GM12878 (cell line): ENCODE results near the gene TNFAIP8L1. TPM values are rescaled to one million over a fixed set of nuclear protein-coding genes. Genes with fewer than 3 reads are reported as not detected.

Experiments used
- ATAC-seq: fragments of 200-7000 bp; cut with Tn5 transposase; 3 replicates; pipeline ENCODE4 v1.9.1; 2020; ENCODE audit warnings: mild to moderate bottlenecking, moderate library complexity
- BruUV-seq: library from RNA; stranded (reverse); fragments of 400-500 nt; replicated peaks from 2 replicates; lab custom pipeline; 2021; lab: Mats Ljungman, UMichigan
- CTCF ChIA-PET: fragments of 300-600 bp; sonication (Branson Sonifier 250); formaldehyde crosslinking; extraction: SDS; loops from one replicate; lab custom pipeline; 2021; ENCODE audit warnings: inconsistent platforms; lab: Yijun Ruan, JAX
- POLR2A ChIA-PET: fragments of 350-600 bp; formaldehyde crosslinking; extraction: SDS; loops from one replicate; lab custom pipeline; 2021; ENCODE audit warnings: inconsistent platforms; lab: Charles Lee
- RAD21 ChIA-PET: fragments of 300-600 bp; sonication (Branson Sonifier 250); formaldehyde crosslinking; loops from one replicate; lab custom pipeline; 2023; ENCODE audit warnings: antibody characterized with exemption; ENCODE audit not compliant: unreplicated experiment; lab: Charles Lee
- SMC1A ChIA-PET: fragments of 300-600 bp; sonication (Branson Sonifier 250); formaldehyde crosslinking; loops from one replicate; lab custom pipeline; 2023; ENCODE audit not compliant: unreplicated experiment, uncharacterized antibody; lab: Charles Lee
- DNase-seq: peaks from one replicate; pipeline ENCODE4 v3.0.0-alpha.2; 2011; ENCODE audit warnings: low read depth, low spot score
- FAIRE-seq: peaks from 3 replicates; lab custom pipeline; 2011; peaks lifted over from hg19 to GRCh38; lab: Jason Lieb, UNC
- H2AFZ ChIP-seq: 2 replicates; pipeline ENCODE4 v1.6.0; 2011; ENCODE audit warnings: low read depth, low read length, control low read depth; ENCODE audit not compliant: control insufficient read depth
- H3K27ac ChIP-seq: 2 replicates; pipeline ENCODE4 v1.5.1; 2011; ENCODE audit warnings: control low read depth; ENCODE audit not compliant: control insufficient read depth, insufficient read depth
- H3K27me3 ChIP-seq, 2 experiments: replicated peaks in 1 of 2; 2 replicates each; pipeline versions ENCODE4 v1.6.0 to v1.6.1; 2011; ENCODE audit warnings: low read length in 1 of 2; ENCODE audit not compliant: control insufficient read depth in 2 of 2, insufficient read depth in 2 of 2
- H3K36me3 ChIP-seq, 2 experiments: 2 replicates each; pipeline ENCODE4 v1.5.1; 2011; ENCODE audit warnings: low read length in 1 of 2; ENCODE audit not compliant: control insufficient read depth in 2 of 2, insufficient read depth in 2 of 2
- H3K4me1 ChIP-seq: 2 replicates; pipeline ENCODE4 v1.6.1; 2011; ENCODE audit warnings: mild to moderate bottlenecking, low read length, moderate library complexity, mixed read lengths; ENCODE audit not compliant: control insufficient read depth, insufficient read depth
- H3K4me2 ChIP-seq: 2 replicates; pipeline ENCODE4 v1.6.0; 2011; ENCODE audit warnings: control low read depth; ENCODE audit not compliant: control insufficient read depth, insufficient read depth
- H3K4me3 ChIP-seq: fragments of 200-600 bp; sonication (generic); 2 replicates; pipeline ENCODE4 v1.5.1; 2016
- H3K79me2 ChIP-seq: 2 replicates; pipeline ENCODE4 v1.6.0; 2011; ENCODE audit warnings: low read length; ENCODE audit not compliant: control insufficient read depth, insufficient read depth
- H3K9ac ChIP-seq: 2 replicates; pipeline ENCODE4 v1.8.0; 2011; ENCODE audit warnings: low read length, control low read depth, mixed read lengths; ENCODE audit not compliant: control insufficient read depth, insufficient read depth
- H3K9me3 ChIP-seq: replicated peaks from 3 replicates; pipeline ENCODE4 v1.5.1; 2011; ENCODE audit warnings: mild to moderate bottlenecking, low read length; ENCODE audit not compliant: control insufficient read depth, insufficient read depth
- H4K20me1 ChIP-seq: 2 replicates; pipeline ENCODE4 v1.6.0; 2011; ENCODE audit not compliant: control insufficient read depth, insufficient read depth
- CBX5 ChIP-seq: sonication (generic); IDR thresholded peaks from 2 replicates; pipeline ENCODE4 v1.6.1; 2016; ENCODE audit warnings: low read depth, moderate library complexity, mild to moderate bottlenecking, inconsistent platforms
- CHD4 ChIP-seq: fragments of 200-600 bp; sonication (generic); IDR thresholded peaks from 2 replicates; pipeline ENCODE4 v1.6.1; 2016; ENCODE audit warnings: mild to moderate bottlenecking
- MEF2A ChIP-seq: IDR thresholded peaks from 2 replicates; pipeline ENCODE4 v1.6.1; 2011; ENCODE audit warnings: low read depth, mild to moderate bottlenecking, low read length, moderate library complexity; ENCODE audit not compliant: insufficient read depth
- MTA2 ChIP-seq: fragments of 450-650 bp; IDR thresholded peaks from 2 replicates; pipeline ENCODE4 v1.6.1; 2016; ENCODE audit warnings: low read depth, mild to moderate bottlenecking, moderate library complexity
- TARDBP ChIP-seq: IDR thresholded peaks from 2 replicates; pipeline ENCODE4 v1.6.1; 2016; ENCODE audit warnings: borderline replicate concordance
- WGBS: methylation state at CpG from one replicate; pipeline ENCODE4 v1.1.6; 2016; ENCODE audit warnings: low lambda C conversion rate; ENCODE audit not compliant: insufficient replicate concordance, insufficient coverage; ENCODE audit errors: missing lambda C conversion rate; 5-methylcytosine and 5-hydroxymethylcytosine counted together
- in situ Hi-C: fragments of 300-500 bp; cut with MboI; formaldehyde crosslinking; loops from 9 replicates; pipeline ENCODE4 v1.14.3; 2018; ENCODE audit warnings: mixed read lengths
- intact Hi-C: fragments of 100-400 bp; cut with micrococcal nuclease; formaldehyde crosslinking; loops from one replicate; pipeline ENCODE4 v1.14.2; 2022; ENCODE audit not compliant: unreplicated experiment
- polyA plus RNA-seq, 11 experiments: library from polyadenylated mRNA; depleted of rRNA in 4 of 11; unstranded in 6 of 11; stranded (reverse) in 5 of 11; fragments of >200 nt; fragmentation: Nextera tagmentation in 4 of 11; fragmentation: Illumina TruSeq in 1 of 11; extraction: Ambion mirVana in 4 of 11; extraction: Trizol in 1 of 11; gene quantifications; 1 replicate in 1 of 11; 2 replicates in 10 of 11; pipeline versions ENCODE4 v1.2.1 to v1.2.3, GENCODE V29; 2011 to 2016; ENCODE audit warnings: inconsistent platforms in 2 of 11, missing spikeins in 2 of 11, low read depth in 1 of 11
- total RNA-seq, 4 experiments: library from RNA; depleted of rRNA in 3 of 4; stranded (reverse); fragments of >200 nt in 3 of 4; fragmentation: Illumina TruSeq in 1 of 4; extraction: Trizol in 1 of 4; gene quantifications; 2 replicates each; pipeline versions ENCODE4 v1.2.1 to v1.2.3, GENCODE V29; 2013 to 2021

Gene TNFAIP8L1
- total and polyA plus RNA-seq, 10 of the 15 experiments (the other 5 are each of a cell fraction or from before 2014, with no cell fraction given), result 0.93 to 12.7 (median 8.6) TPM

- no peak for ATAC-seq
Measured at GRCh38 chr19:4701557-4701956, 62.2 kb downstream of the TNFAIP8L1 start.

DNA sequence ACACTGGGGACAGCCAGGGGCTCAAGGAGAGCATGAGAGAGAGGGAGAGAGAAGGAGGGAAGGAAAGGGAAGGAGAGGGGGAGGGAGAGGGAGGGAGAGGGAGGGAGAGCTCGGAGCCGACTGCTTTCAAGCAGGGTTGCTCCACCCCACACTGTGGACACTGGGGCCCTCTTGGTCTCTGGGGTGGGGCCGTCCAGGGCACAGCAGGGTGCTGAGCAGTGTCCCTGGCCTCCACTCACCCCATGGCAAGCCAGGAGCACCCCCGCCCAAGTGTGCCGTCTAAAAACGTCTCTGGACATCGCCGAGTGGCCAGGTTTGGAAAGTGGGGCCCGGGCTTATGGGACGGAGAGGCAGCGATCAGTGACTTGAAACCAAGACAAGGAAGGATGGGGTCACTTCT is 63.4 kb downstream of the TNFAIP8L1 start:
- H4K20me1 ChIP-seq, result no peaks in the 10 kb centered on the region

More at GRCh38 chr19:4701557-4701956, 62.2 kb downstream of the TNFAIP8L1 start:
- FAIRE-seq, result no peak
- TF ChIP-seq CBX5 (no peak), MEF2A (no peak), TARDBP (no peak), CHD4 (no peak)
- Histone ChIP-seq H3K4me3 (no peak overlapping the region), H3K9ac (no peak overlapping the region), H3K36me3 (peaks cover 14 to 29% of the 10 kb centered on the region in 2 experiments; a peak in 3 of 4 replicates), H3K4me1 (no peaks in the 10 kb centered on the region), H3K27ac (no peak overlapping the region), H3K9me3 (no peaks in the 10 kb centered on the region), H3K4me2 (no peak overlapping the region), H3K79me2 (no peaks in the 10 kb centered on the region), H3K27me3 (no peaks in the 10 kb centered on the region), H4K20me1 (no peaks in the 10 kb centered on the region), H2AFZ (no peak overlapping the region)
- CTCF ChIA-PET, result no interaction called here
- 97% methylated on average over 8 of the region's 8 CpGs for WGBS
- DNase-seq, result no peak
- RAD21 ChIA-PET, result no interaction called here
- POLR2A ChIA-PET, result no interaction called here
- SMC1A ChIA-PET, result interaction anchor here (0.5 kb wide), 1 partner anchor 125 kb away, joined by 3 read pairs; no protein-coding TSS in a partner anchor
- in situ Hi-C loops (no loop called here), intact Hi-C loops (no loop called here)
- no TSS peak for BruUV-seq

More for the DNA sequence above, 63.4 kb downstream of the TNFAIP8L1 start:
- SMC1A ChIA-PET, result no interaction called here
- Histone ChIP-seq H3K9me3 (no peaks in the 10 kb centered on the region), H3K27me3 (no peaks in the 10 kb centered on the region), H3K9ac (no peak overlapping the region), H3K4me3 (no peak overlapping the region), H3K27ac (no peak overlapping the region), H3K79me2 (no peaks in the 10 kb centered on the region), H3K4me2 (no peak overlapping the region), H3K36me3 (peaks cover 14 to 29% of the 10 kb centered on the region in 2 experiments; a peak in 3 of 4 replicates), H2AFZ (no peak overlapping the region), H3K4me1 (no peaks in the 10 kb centered on the region)
- POLR2A ChIA-PET, result no interaction called here
- RAD21 ChIA-PET, result no interaction called here
- in situ Hi-C loops, result no loop called here
- FAIRE-seq (no peak), DNase-seq (no peak), ATAC-seq (no peak)
- WGBS, result 83% methylated on average over 11 of the region's 11 CpGs
- CTCF ChIA-PET, result no interaction called here
- intact Hi-C loops, result no loop called here
- no TSS peak for BruUV-seq
- no peak for TF ChIP-seq MTA2
